Measurements from ENCODE around the gene CYP8B1. TPM values are rescaled to one million over a fixed set of nuclear protein-coding genes. Genes with fewer than 3 reads are reported as not detected.

CYP8B1 gene
- total and polyA plus RNA-seq, 2 of the 8 experiments (the other 6 are each of a cell fraction or from before 2014, with no cell fraction given) = not detected

DNA sequence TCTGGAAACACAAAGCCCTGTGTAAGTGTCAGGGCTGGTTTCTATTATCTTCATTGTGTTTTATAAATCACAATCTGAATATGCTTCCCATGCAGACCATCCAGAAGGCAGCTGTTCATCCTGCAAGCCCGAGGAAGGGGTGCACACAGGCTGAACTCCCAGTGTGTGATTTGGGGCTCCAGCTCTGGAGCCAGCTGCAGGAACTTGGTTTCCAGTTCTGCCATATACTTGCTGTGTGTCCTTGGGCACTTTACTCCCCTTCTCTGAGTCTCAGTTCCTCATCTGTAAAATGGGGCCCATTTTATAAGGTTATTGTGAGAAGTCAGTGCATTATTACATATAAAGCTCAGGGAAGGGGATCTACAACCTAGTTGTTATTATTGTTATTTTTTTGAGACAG, 22.6 kb downstream of the CYP8B1 start:
- no peak for FAIRE-seq
- POLR2A ChIA-PET (ENCODE audit: partially characterized antibody) = no interaction called here
- H3K4me3 ChIP-seq (ENCODE audit: extremely low read depth in 1 of 4, insufficient read depth in 2 of 4, low read depth in 3 of 4, low read length in 4 of 4) = no peak overlapping the region
- no peak for DNase-seq (ENCODE audit: low read depth in 1 of 2, low spot score in 2 of 2)
- no peak overlapping the region for H2AK5ac ChIP-seq (ENCODE audit: low read depth, low read length)
- no peaks in the 10 kb centered on the region for H3K23me2 ChIP-seq (ENCODE audit: low read depth, low read length)
- no peaks in the 10 kb centered on the region for H3K27me3 ChIP-seq (replicated peaks in 1 of 4; ENCODE audit: control insufficient read depth in 3 of 4, extremely low read depth in 1 of 4, insufficient read depth in 3 of 4, low read length in 3 of 4)
- H3K79me1 ChIP-seq (ENCODE audit: low read depth, low read length) = no peaks in the 10 kb centered on the region
- H2BK5ac ChIP-seq (ENCODE audit: low read depth, low read length) = no peak overlapping the region
- H3K56ac ChIP-seq (replicated peaks; ENCODE audit: insufficient read length, low read depth, low read length) = no peak overlapping the region
- H3K4ac ChIP-seq (replicated peaks; ENCODE audit: insufficient read length, low read depth, low read length) = no peak overlapping the region
- H3K4me1 ChIP-seq (replicated peaks in 1 of 4; ENCODE audit: control insufficient read depth in 3 of 4, insufficient read depth in 4 of 4, low read length in 3 of 4) = no peaks in the 10 kb centered on the region
- H2BK15ac ChIP-seq (ENCODE audit: low read length) = no peak overlapping the region
- H2BK120ac ChIP-seq (replicated peaks; ENCODE audit: low read depth, low read length) = no peak overlapping the region
- H4K20me1 ChIP-seq (replicated peaks in 1 of 2; ENCODE audit: control insufficient read depth in 1 of 2, insufficient read depth in 2 of 2, low read length in 2 of 2) = no peaks in the 10 kb centered on the region
- H3K18ac ChIP-seq (ENCODE audit: extremely low read depth, low read length) = no peak overlapping the region
- H3K23ac ChIP-seq (ENCODE audit: insufficient read length) = no peak overlapping the region
- no peak overlapping the region for H2AFZ ChIP-seq (ENCODE audit: low read length)
- no peaks in the 10 kb centered on the region for H3K36me3 ChIP-seq (ENCODE audit: control insufficient read depth in 2 of 4, insufficient read depth in 4 of 4, low read length in 3 of 4)
- no peak overlapping the region for H4K8ac ChIP-seq (ENCODE audit: extremely low read depth, insufficient read depth, low read length)
- H4K91ac ChIP-seq (replicated peaks; ENCODE audit: insufficient read length, low read length) = no peak overlapping the region
- no peak overlapping the region for H3K27ac ChIP-seq (ENCODE audit: low read depth, low read length)
- 86% methylated on average over 1 of the region's 1 CpG; no CpG with 5 or more reads in 1 of the 2 experiments for WGBS, 2 experiments (ENCODE audit: extremely low coverage in 1 of 2, insufficient coverage in 1 of 2, insufficient read length in 1 of 2, insufficient replicate concordance in 2 of 2, low coverage in 1 of 2, low lambda C conversion rate in 2 of 2, missing lambda C conversion rate in 1 of 2)
- no peak overlapping the region for H3K9ac ChIP-seq (replicated peaks in 1 of 4; ENCODE audit: extremely low read depth in 1 of 4, low read depth in 3 of 4, low read length in 3 of 4)
- H4K5ac ChIP-seq (ENCODE audit: insufficient read length, low read depth, low read length) = no peak overlapping the region
- CTCF ChIA-PET (ENCODE audit: partially characterized antibody) = interaction anchor here (0.8 to 5.3 kb wide), 5 partner anchors 9 to 281 kb away, joined by 3 to 34 read pairs (median 3); no protein-coding TSS in a partner anchor
- no peak overlapping the region for H2BK20ac ChIP-seq (ENCODE audit: low read length)
- H3K4me2 ChIP-seq (ENCODE audit: insufficient read depth in 1 of 2, low read depth in 2 of 2, low read length in 2 of 2) = no peak overlapping the region
- no peaks in the 10 kb centered on the region; a peak in 1 of 4 replicates for H3K9me3 ChIP-seq (ENCODE audit: insufficient read depth in 2 of 2, low read depth in 1 of 2, low read length in 1 of 2)
- H3K14ac ChIP-seq (ENCODE audit: insufficient read length) = no peak overlapping the region
- H2BK12ac ChIP-seq (ENCODE audit: low read depth, low read length) = no peak overlapping the region
- no peaks in the 10 kb centered on the region for H3K79me2 ChIP-seq (ENCODE audit: control insufficient read depth in 1 of 2, insufficient read depth in 2 of 2, low read length in 2 of 2)
- no peak for TF ChIP-seq ZNF274 (IDR thresholded peaks at IDR 0.05; ENCODE audit: borderline replicate concordance, extremely low read depth, low read length)
- no peak for TF ChIP-seq SUZ12 (IDR thresholded peaks at IDR 0.05; ENCODE audit: low read length)
- TF ChIP-seq, protein P1, sequence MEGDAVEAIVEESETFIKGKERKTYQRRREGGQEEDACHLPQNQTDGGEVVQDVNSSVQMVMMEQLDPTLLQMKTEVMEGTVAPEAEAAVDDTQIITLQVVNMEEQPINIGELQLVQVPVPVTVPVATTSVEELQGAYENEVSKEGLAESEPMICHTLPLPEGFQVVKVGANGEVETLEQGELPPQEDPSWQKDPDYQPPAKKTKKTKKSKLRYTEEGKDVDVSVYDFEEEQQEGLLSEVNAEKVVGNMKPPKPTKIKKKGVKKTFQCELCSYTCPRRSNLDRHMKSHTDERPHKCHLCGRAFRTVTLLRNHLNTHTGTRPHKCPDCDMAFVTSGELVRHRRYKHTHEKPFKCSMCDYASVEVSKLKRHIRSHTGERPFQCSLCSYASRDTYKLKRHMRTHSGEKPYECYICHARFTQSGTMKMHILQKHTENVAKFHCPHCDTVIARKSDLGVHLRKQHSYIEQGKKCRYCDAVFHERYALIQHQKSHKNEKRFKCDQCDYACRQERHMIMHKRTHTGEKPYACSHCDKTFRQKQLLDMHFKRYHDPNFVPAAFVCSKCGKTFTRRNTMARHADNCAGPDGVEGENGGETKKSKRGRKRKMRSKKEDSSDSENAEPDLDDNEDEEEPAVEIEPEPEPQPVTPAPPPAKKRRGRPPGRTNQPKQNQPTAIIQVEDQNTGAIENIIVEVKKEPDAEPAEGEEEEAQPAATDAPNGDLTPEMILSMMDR (IDR thresholded peaks at IDR 0.05; ENCODE audit: control extremely low read depth in 1 of 3, insufficient read depth in 1 of 3, low read depth in 1 of 3, low read length in 3 of 3) = no peak
- no peak for TF ChIP-seq JUN (IDR thresholded peaks at IDR 0.05; ENCODE audit: low read depth, low read length)
- no peak for TF ChIP-seq EZH2 (IDR thresholded peaks at IDR 0.05; ENCODE audit: low read depth, low read length, severe bottlenecking)
- no peak for TF ChIP-seq SRF (IDR thresholded peaks at IDR 0.05; ENCODE audit: low read depth, low read length)
- no peak for TF ChIP-seq TAF1 (IDR thresholded peaks at IDR 0.05; ENCODE audit: low read depth, low read length)
- TF ChIP-seq SP1 (IDR thresholded peaks at IDR 0.05; ENCODE audit: low read depth, low read length) = no peak
- TF ChIP-seq RXRA (IDR thresholded peaks at IDR 0.05; ENCODE audit: insufficient read depth, low read depth, low read length) = no peak
- no peak for TF ChIP-seq JUND (IDR thresholded peaks at IDR 0.05; ENCODE audit: low read length)
- TF ChIP-seq KDM1A (IDR thresholded peaks at IDR 0.05; ENCODE audit: borderline replicate concordance, low read length) = no peak
- TF ChIP-seq CREB1 (IDR thresholded peaks at IDR 0.05) = no peak
- TF ChIP-seq POU5F1 (IDR thresholded peaks at IDR 0.05; ENCODE audit: low read depth, low read length) = no peak

Data from H1 (cell line).